ENCODE measurements around the gene FYB1. TPM values are rescaled to one million over a fixed set of nuclear protein-coding genes. Genes with fewer than 3 reads are reported as not detected.

The FYB1 gene
- total RNA-seq, result 0.65 TPM in 1 of 2 replicates, not detected in the other

GRCh38 chr5:39219437-39219836 lies at the start of gene FYB1:
TSS of gene FYB1 (minus strand) at chr5:39219563. CDS start at chr5:39202960, 16,603 bp downstream.

GRCh38 chr5:39074017-39074814 lies 145.1 kb downstream of the FYB1 start, which contains the start of gene RICTOR:
TSS of gene RICTOR (minus strand) at chr5:39074399. CDS start at chr5:39074377, 22 bp downstream.

Other genes with a start within 250 kb of the FYB1 start
- gene RICTOR, start 145.2 kb downstream of the FYB1 start, total RNA-seq, result 83.0 and 96.1 TPM in 2 replicates
- gene C9, start 144.9 kb upstream of the FYB1 start, total RNA-seq, result not detected in 2 replicates
- 76.0 and 119 TPM in 2 replicates for gene DAB2, start 205.4 kb upstream of the FYB1 start, total RNA-seq